Measurements from ENCODE around the gene CPNE7.
"Not testable (repeated sequence)": the region's sequence is repeated elsewhere in the genome, so short reads cannot be mapped to it uniquely, and the experiment has no call there.

The CPNE7 gene

DNA sequence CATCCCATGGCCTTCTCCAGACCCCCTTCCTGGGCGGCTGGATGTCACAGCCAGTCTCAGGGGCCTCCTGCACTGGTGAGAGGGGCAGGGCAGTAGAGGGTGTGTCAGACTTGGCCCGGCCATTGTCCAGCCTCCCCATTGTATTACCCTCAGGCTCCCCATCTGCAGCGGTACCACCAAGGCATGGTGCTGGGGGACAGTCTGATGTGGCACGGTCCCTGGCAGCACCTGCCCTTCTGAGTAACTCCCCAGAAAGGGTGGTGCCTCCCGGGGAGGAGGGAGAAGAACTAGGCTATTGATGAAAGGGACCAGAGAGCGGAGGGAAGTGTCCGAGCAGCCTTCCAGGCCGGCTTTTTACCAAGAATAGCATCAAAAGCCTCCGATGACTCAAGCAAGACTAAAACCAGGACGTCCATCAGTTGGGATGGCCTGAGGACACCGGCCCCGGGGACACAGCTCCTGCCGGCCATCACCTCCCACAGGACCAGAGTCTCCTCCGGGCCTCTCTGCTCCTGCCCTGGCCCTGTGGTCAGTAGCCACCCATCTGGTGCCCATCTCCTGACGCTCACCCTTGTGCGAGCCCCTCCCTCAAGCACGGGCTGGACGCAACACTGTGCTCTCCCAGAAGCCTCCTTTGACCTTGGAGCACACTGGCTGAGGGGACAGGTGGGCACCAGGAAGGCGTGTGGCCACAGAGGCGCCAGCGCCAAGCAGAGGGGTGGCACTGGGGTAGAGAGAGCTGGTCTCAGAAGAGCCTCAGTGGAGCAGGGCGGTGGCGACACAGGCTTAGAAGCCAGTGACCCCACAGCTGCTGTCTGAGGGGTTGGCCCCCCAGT lies 5.8 kb upstream of the CPNE7 start:
- Histone ChIP-seq H2AFZ (ENCODE audit: low read length) (no peak overlapping the region), H3K27me3 (ENCODE audit: insufficient read depth, low read length, poor library complexity, severe bottlenecking) (no peaks in the 10 kb centered on the region), H3K4me1 (ENCODE audit: insufficient read depth, low read length, poor library complexity, severe bottlenecking) (no peaks in the 10 kb centered on the region), H3F3A (ENCODE audit: low read depth) (no peaks in the 10 kb centered on the region), H3K9me3 (ENCODE audit: insufficient read depth, low read depth, low read length) (no peaks in the 10 kb centered on the region), H3K9me2 (replicated peaks; ENCODE audit: low read depth, low read length) (no peaks in the 10 kb centered on the region), H3K9ac (ENCODE audit: low read depth, low read length, poor library complexity, severe bottlenecking) (no peak overlapping the region), H3K79me2 (ENCODE audit: insufficient read depth, low read length) (peaks cover 10% of the 10 kb centered on the region), H3K36me3 (ENCODE audit: insufficient read depth, low read length) (peaks cover 2% of the 10 kb centered on the region; the same call in 1 of the 2 replicates), H3K4me2 (ENCODE audit: low read depth, low read length, poor library complexity, severe bottlenecking) (no peak overlapping the region), H4K20me1 (ENCODE audit: insufficient read depth, low read length, poor library complexity, severe bottlenecking) (peaks cover 16% of the 10 kb centered on the region), H3K4me3 (ENCODE audit: low read length, poor library complexity, severe bottlenecking) (no peak overlapping the region)
- TF ChIP-seq, protein P1, sequence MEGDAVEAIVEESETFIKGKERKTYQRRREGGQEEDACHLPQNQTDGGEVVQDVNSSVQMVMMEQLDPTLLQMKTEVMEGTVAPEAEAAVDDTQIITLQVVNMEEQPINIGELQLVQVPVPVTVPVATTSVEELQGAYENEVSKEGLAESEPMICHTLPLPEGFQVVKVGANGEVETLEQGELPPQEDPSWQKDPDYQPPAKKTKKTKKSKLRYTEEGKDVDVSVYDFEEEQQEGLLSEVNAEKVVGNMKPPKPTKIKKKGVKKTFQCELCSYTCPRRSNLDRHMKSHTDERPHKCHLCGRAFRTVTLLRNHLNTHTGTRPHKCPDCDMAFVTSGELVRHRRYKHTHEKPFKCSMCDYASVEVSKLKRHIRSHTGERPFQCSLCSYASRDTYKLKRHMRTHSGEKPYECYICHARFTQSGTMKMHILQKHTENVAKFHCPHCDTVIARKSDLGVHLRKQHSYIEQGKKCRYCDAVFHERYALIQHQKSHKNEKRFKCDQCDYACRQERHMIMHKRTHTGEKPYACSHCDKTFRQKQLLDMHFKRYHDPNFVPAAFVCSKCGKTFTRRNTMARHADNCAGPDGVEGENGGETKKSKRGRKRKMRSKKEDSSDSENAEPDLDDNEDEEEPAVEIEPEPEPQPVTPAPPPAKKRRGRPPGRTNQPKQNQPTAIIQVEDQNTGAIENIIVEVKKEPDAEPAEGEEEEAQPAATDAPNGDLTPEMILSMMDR (conservative IDR thresholded peaks at IDR 0.05; ENCODE audit: low read length) = no peak
- TF ChIP-seq EZH2phosphoT487 (IDR thresholded peaks at IDR 0.05; ENCODE audit: borderline replicate concordance) = no peak

DNA sequence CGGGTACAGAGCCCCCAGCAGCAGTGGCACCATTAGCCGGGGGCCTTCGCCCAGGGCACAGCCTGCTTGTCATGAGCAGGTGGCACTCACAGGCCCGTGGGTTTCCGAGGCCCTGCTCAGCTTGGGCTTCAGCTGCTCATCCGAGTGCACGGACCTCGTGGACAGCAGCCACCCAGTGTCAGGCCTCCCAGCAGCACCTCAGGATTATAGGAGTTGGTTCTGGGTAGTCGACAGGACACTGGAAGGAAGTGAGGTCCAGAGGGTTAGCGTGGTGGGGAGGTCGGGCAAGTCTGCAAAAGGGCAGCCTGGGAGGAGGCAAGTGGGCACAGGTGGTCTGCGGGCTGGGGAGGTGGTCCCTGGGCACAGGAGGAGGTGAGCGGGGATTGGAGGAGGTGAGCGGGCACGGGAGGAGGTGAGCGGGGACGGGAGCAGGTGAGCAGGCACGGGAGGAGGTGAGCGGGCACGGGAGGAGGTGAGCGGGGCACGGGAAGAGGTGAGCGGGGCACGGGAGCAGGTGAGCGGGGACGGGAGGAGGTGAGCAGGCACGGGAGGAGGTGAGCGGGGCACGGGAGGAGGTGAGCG lies 5.1 kb upstream of the CPNE7 start:
- Histone ChIP-seq H3K9me3 (ENCODE audit: insufficient read depth, low read depth, low read length) (no peaks in the 10 kb centered on the region), H4K20me1 (ENCODE audit: insufficient read depth, low read length, poor library complexity, severe bottlenecking) (peaks cover 9% of the 10 kb centered on the region), H3K4me1 (ENCODE audit: insufficient read depth, low read length, poor library complexity, severe bottlenecking) (no peaks in the 10 kb centered on the region), H3K9me2 (replicated peaks; ENCODE audit: low read depth, low read length) (no peaks in the 10 kb centered on the region), H3K4me2 (ENCODE audit: low read depth, low read length, poor library complexity, severe bottlenecking) (no peak overlapping the region), H3K79me2 (ENCODE audit: insufficient read depth, low read length) (peaks cover 4% of the 10 kb centered on the region; the same call in 1 of the 2 replicates), H3F3A (ENCODE audit: low read depth) (no peaks in the 10 kb centered on the region), H3K36me3 (ENCODE audit: insufficient read depth, low read length) (no peaks in the 10 kb centered on the region), H2AFZ (ENCODE audit: low read length) (no peak overlapping the region), H3K27me3 (ENCODE audit: insufficient read depth, low read length, poor library complexity, severe bottlenecking) (no peaks in the 10 kb centered on the region), H3K4me3 (ENCODE audit: low read length, poor library complexity, severe bottlenecking) (no peak overlapping the region), H3K9ac (ENCODE audit: low read depth, low read length, poor library complexity, severe bottlenecking) (no peak overlapping the region)
- TF ChIP-seq, protein P1 (conservative IDR thresholded peaks at IDR 0.05; ENCODE audit: low read length) = no peak
- TF ChIP-seq EZH2phosphoT487 (IDR thresholded peaks at IDR 0.05; ENCODE audit: borderline replicate concordance) = no peak

DNA sequence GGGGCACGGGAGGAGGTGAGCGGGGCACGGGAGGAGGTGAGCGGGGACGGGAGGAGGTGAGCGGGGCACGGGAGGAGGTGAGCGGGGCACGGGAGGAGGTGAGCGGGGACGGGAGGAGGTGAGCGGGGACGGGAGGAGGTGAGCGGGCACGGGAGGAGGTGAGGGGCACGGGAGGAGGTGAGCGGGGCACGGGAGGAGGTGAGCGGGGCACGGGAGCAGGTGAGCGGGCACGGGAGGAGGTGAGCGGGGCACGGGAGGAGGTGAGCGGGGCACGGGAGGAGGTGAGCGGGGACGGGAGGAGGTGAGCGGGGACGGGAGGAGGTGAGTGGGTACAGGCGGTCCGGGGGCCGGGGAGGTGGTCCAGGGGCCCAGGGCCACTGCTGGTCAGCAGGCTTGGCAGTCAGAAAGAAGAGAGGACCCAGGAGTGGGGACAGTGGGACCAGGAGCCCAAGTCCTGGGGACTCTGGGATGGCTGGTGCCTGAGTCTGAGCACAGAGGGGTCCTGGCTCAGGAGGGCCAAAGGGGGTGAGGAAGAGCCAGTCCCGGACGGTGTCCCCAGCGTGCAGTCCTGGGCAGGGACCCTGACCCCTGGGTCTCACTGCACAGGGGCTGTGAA lies 4.5 kb upstream of the CPNE7 start:
- H3K9ac ChIP-seq (ENCODE audit: low read depth, low read length, poor library complexity, severe bottlenecking); H3K36me3 ChIP-seq (ENCODE audit: insufficient read depth, low read length); H2AFZ ChIP-seq (ENCODE audit: low read length); H3K4me1 ChIP-seq (ENCODE audit: insufficient read depth, low read length, poor library complexity, severe bottlenecking); H3K27me3 ChIP-seq (ENCODE audit: insufficient read depth, low read length, poor library complexity, severe bottlenecking); H3K9me3 ChIP-seq (ENCODE audit: insufficient read depth, low read depth, low read length); H3K9me2 ChIP-seq (replicated peaks; ENCODE audit: low read depth, low read length); H3K4me3 ChIP-seq (ENCODE audit: low read length, poor library complexity, severe bottlenecking); H3K79me2 ChIP-seq (ENCODE audit: insufficient read depth, low read length); H3K4me2 ChIP-seq (ENCODE audit: low read depth, low read length, poor library complexity, severe bottlenecking); H3F3A ChIP-seq (ENCODE audit: low read depth); H4K20me1 ChIP-seq (ENCODE audit: insufficient read depth, low read length, poor library complexity, severe bottlenecking): not testable (repeated sequence)
